ENCODE results near the gene AFF1. TPM values are rescaled to one million over a fixed set of nuclear protein-coding genes. Genes with fewer than 3 reads are reported as not detected.

AFF1 gene
- total RNA-seq, 1 donor from 2014 or later = 44.3 TPM

- intact Hi-C loops (cut with micrococcal nuclease) = loop anchor here (10.0 kb wide), 1 partner anchor 615 kb away; no protein-coding TSS in a partner anchor
- Mint-ChIP-seq H3K27ac (no peak overlapping the region), H3K4me1 (peaks cover 14% of the 10 kb centered on the region), H3K4me3 (no peak overlapping the region), H3K27me3 (no peaks in the 10 kb centered on the region), H3K36me3 (ENCODE audit: low read depth) (peaks cover 41% of the 10 kb centered on the region), H3K9me3 (no peaks in the 10 kb centered on the region)
- DNase-seq = no peak
These were observed 175.1 kb downstream of the AFF1 start for GRCh38 chr4:87109945-87110344.

GRCh38 chr4:87112063-87112462 lies 177.3 kb downstream of the AFF1 start:
- Mint-ChIP-seq H3K27me3 (no peaks in the 10 kb centered on the region), H3K4me1 (peaks cover 12% of the 10 kb centered on the region), H3K9me3 (no peaks in the 10 kb centered on the region), H3K36me3 (ENCODE audit: low read depth) (peaks cover 50% of the 10 kb centered on the region), H3K27ac (no peak overlapping the region), H3K4me3 (no peak overlapping the region)
- intact Hi-C loops (cut with micrococcal nuclease) = no loop called here
- no peak for DNase-seq

GRCh38 chr4:87114245-87115062 lies 179.6 kb downstream of the AFF1 start:
- H3K27ac Mint-ChIP-seq = no peak overlapping the region
- intact Hi-C loops (cut with micrococcal nuclease) = no loop called here
- no peak overlapping the region for H3K4me3 Mint-ChIP-seq
- no peak for DNase-seq
- H3K27me3 Mint-ChIP-seq = no peaks in the 10 kb centered on the region
- H3K9me3 Mint-ChIP-seq = no peaks in the 10 kb centered on the region
- peaks cover 9% of the 10 kb centered on the region for H3K4me1 Mint-ChIP-seq
- H3K36me3 Mint-ChIP-seq (ENCODE audit: low read depth) = peaks cover 46% of the 10 kb centered on the region

- H3K4me3 Mint-ChIP-seq = no peak overlapping the region
- no peak overlapping the region for H3K27ac Mint-ChIP-seq
- H3K4me1 Mint-ChIP-seq = peaks cover 17% of the 10 kb centered on the region
- H3K36me3 Mint-ChIP-seq (ENCODE audit: low read depth) = peaks cover 57% of the 10 kb centered on the region
- no peak for DNase-seq
- H3K9me3 Mint-ChIP-seq = no peaks in the 10 kb centered on the region
- H3K27me3 Mint-ChIP-seq = no peaks in the 10 kb centered on the region
- intact Hi-C loops (cut with micrococcal nuclease) = no loop called here
These were observed 181.4 kb downstream of the AFF1 start for GRCh38 chr4:87116231-87116630.

GRCh38 chr4:87117051-87117731 lies 182.4 kb downstream of the AFF1 start:
- Mint-ChIP-seq H3K9me3 (no peaks in the 10 kb centered on the region), H3K27me3 (no peaks in the 10 kb centered on the region), H3K36me3 (ENCODE audit: low read depth) (peaks cover 55% of the 10 kb centered on the region), H3K4me3 (no peak overlapping the region), H3K27ac (no peak overlapping the region), H3K4me1 (peaks cover 19% of the 10 kb centered on the region)
- intact Hi-C loops (cut with micrococcal nuclease) = no loop called here
- no peak for DNase-seq

- Mint-ChIP-seq H3K9me3 (no peaks in the 10 kb centered on the region), H3K27ac (no peak overlapping the region), H3K4me1 (peaks cover 15% of the 10 kb centered on the region), H3K27me3 (no peaks in the 10 kb centered on the region), H3K36me3 (ENCODE audit: low read depth) (peaks cover 51% of the 10 kb centered on the region), H3K4me3 (no peak overlapping the region)
- intact Hi-C loops (cut with micrococcal nuclease) = no loop called here
- DNase-seq = no peak
These were observed 182.9 kb downstream of the AFF1 start for GRCh38 chr4:87117732-87118075.

- H3K9me3 Mint-ChIP-seq = no peaks in the 10 kb centered on the region
- H3K4me1 Mint-ChIP-seq = peaks cover 15% of the 10 kb centered on the region
- intact Hi-C loops (cut with micrococcal nuclease) = no loop called here
- no peak overlapping the region for H3K27ac Mint-ChIP-seq
- H3K36me3 Mint-ChIP-seq (ENCODE audit: low read depth) = peaks cover 51% of the 10 kb centered on the region
- H3K27me3 Mint-ChIP-seq = no peaks in the 10 kb centered on the region
- no peak for DNase-seq
- H3K4me3 Mint-ChIP-seq = no peak overlapping the region
These were observed 183.6 kb downstream of the AFF1 start for GRCh38 chr4:87118421-87118820.

GRCh38 chr4:87118826-87119225 lies 184.0 kb downstream of the AFF1 start:
- H3K4me3 Mint-ChIP-seq = no peak overlapping the region
- no peaks in the 10 kb centered on the region for H3K9me3 Mint-ChIP-seq
- no peak overlapping the region for H3K27ac Mint-ChIP-seq
- H3K36me3 Mint-ChIP-seq (ENCODE audit: low read depth) = peaks cover 51% of the 10 kb centered on the region
- peaks cover 15% of the 10 kb centered on the region for H3K4me1 Mint-ChIP-seq
- DNase-seq = no peak
- H3K27me3 Mint-ChIP-seq = no peaks in the 10 kb centered on the region
- intact Hi-C loops (cut with micrococcal nuclease) = no loop called here

GRCh38 chr4:87120010-87120409 lies 185.2 kb downstream of the AFF1 start:
- intact Hi-C loops (cut with micrococcal nuclease) = no loop called here
- DNase-seq = no peak
- H3K9me3 Mint-ChIP-seq = no peaks in the 10 kb centered on the region
- peaks cover 53% of the 10 kb centered on the region for H3K36me3 Mint-ChIP-seq (ENCODE audit: low read depth)
- no peak overlapping the region for H3K4me3 Mint-ChIP-seq
- H3K27me3 Mint-ChIP-seq = no peaks in the 10 kb centered on the region
- H3K4me1 Mint-ChIP-seq = peaks cover 15% of the 10 kb centered on the region
- H3K27ac Mint-ChIP-seq = peak overlapping the region; percentile 8

- Mint-ChIP-seq H3K4me3 (no peak overlapping the region), H3K27me3 (no peaks in the 10 kb centered on the region), H3K36me3 (ENCODE audit: low read depth) (peaks cover 55% of the 10 kb centered on the region), H3K4me1 (peaks cover 15% of the 10 kb centered on the region), H3K27ac (peak overlapping the region; percentile 75), H3K9me3 (no peaks in the 10 kb centered on the region)
- intact Hi-C loops (cut with micrococcal nuclease) = no loop called here
- no peak for DNase-seq
These were observed 185.8 kb downstream of the AFF1 start for GRCh38 chr4:87120411-87121162.

- peak overlapping the region; percentile 29 for H3K27ac Mint-ChIP-seq
These were observed 186.7 kb downstream of the AFF1 start for GRCh38 chr4:87121341-87122065.

GRCh38 chr4:87122252-87122651 lies 187.4 kb downstream of the AFF1 start:
- H3K36me3 Mint-ChIP-seq (ENCODE audit: low read depth) = peaks cover 51% of the 10 kb centered on the region
- H3K27me3 Mint-ChIP-seq = no peaks in the 10 kb centered on the region
- no peak overlapping the region for H3K4me3 Mint-ChIP-seq
- H3K27ac Mint-ChIP-seq = peak overlapping the region; percentile 60
- H3K9me3 Mint-ChIP-seq = no peaks in the 10 kb centered on the region
- intact Hi-C loops (cut with micrococcal nuclease) = no loop called here
- no peak for DNase-seq
- H3K4me1 Mint-ChIP-seq = peaks cover 14% of the 10 kb centered on the region

More at GRCh38 chr4:87121341-87122065, 186.7 kb downstream of the AFF1 start:
- no peaks in the 10 kb centered on the region for H3K9me3 Mint-ChIP-seq
- no peak for DNase-seq
- H3K4me1 Mint-ChIP-seq = peaks cover 14% of the 10 kb centered on the region
- no peak overlapping the region for H3K4me3 Mint-ChIP-seq
- no peaks in the 10 kb centered on the region for H3K27me3 Mint-ChIP-seq
- intact Hi-C loops (cut with micrococcal nuclease) = no loop called here
- H3K36me3 Mint-ChIP-seq (ENCODE audit: low read depth) = peaks cover 54% of the 10 kb centered on the region

- no peak for DNase-seq
- Mint-ChIP-seq H3K27ac (no peak overlapping the region), H3K27me3 (no peaks in the 10 kb centered on the region), H3K4me3 (no peak overlapping the region), H3K9me3 (no peaks in the 10 kb centered on the region), H3K36me3 (ENCODE audit: low read depth) (peaks cover 51% of the 10 kb centered on the region), H3K4me1 (peaks cover 4% of the 10 kb centered on the region)
- intact Hi-C loops (cut with micrococcal nuclease) = no loop called here
These were observed 191.2 kb downstream of the AFF1 start for GRCh38 chr4:87126056-87126455.
